ENCODE measurements around the gene CFAP74.
A peak's percentile ranks its signal among the peaks of the same experiment; 100 is the strongest.

Gene CFAP74

DNA sequence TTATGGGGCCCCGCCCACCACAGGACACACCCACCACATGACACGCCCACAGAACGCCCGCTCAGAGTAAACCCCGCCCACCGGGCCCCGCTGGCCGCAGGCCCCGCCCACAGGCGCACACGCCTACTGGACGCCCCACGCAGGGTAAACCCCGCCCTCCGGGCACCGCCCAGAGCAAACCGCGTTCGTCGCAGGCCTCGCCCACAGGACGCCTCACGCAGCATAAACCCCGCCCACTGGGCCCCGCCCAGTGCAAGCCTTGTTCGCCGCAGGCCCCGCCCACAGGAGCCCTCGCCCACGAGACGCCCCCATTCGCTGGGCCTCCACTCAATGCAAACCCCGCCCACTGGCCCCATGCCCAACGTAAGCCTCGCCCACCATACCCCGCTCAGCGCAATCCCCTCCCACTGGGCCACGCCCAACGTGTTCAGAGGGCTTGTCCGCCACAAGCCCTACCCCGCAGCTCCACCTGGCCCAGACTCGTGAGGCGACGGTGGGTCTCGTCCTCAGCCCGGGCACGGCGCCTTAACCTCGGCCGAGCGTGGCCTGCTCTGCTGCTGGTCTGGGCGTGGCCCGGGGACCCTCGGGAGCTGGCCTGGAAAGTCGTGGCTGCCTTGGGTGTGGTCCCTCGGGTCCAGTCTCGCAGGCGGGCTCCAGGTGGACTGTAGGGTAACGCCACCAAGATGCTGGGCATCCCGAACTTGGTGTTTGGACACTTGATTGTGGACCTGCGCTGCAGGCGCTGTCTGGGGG, 84.1 kb downstream of the CFAP74 start:
- Histone ChIP-seq H3K9ac (ENCODE audit: low read length) (no peak overlapping the region), H3K36me3 (ENCODE audit: insufficient read depth, low read length) (no peaks in the 10 kb centered on the region), H3K27me3 (ENCODE audit: control insufficient read depth in 1 of 2, insufficient read depth in 2 of 2, low read length in 2 of 2) (no peaks in the 10 kb centered on the region), H3K9me3 (ENCODE audit: low read length) (no peaks in the 10 kb centered on the region), H3K4me1 (ENCODE audit: insufficient read depth, low read length) (peaks cover 9% of the 10 kb centered on the region), H3K27ac (ENCODE audit: low read depth, low read length) (no peak overlapping the region), H3K4me3 (ENCODE audit: low read depth in 1 of 2, low read length in 2 of 2) (peak overlapping the region; percentile 27 to 45)

DNA sequence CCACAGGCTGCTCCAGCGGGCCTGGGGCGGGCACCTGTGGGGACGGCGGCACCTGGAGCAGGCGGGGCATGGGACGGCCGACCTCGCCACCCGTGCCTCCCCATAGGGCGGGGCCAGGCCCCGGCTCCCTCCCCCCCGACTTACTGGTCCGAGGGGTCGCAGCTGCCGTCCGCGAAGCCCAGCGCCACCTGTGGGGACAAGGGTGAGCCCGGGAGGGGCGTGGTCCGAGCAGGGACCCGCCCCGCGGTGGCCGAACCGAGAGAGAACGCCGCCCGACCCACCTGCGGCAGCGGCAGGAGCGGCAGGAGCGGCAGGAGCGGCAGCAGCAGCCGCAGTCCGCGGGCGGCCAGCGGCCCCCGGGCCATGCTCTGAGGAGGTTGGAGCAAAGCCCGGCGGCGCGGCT, 84.7 kb downstream of the CFAP74 start, which contains the start of gene TMEM52:
TSS of gene TMEM52 (minus strand) at position 379 of the 403 bp plus-strand sequence. CDS start at position 365, 14 bp downstream.
- no peaks in the 10 kb centered on the region for H3K27me3 ChIP-seq (ENCODE audit: control insufficient read depth in 1 of 2, insufficient read depth in 2 of 2, low read length in 2 of 2)
- H3K36me3 ChIP-seq (ENCODE audit: insufficient read depth, low read length): no peaks in the 10 kb centered on the region
- H3K4me1 ChIP-seq (ENCODE audit: insufficient read depth, low read length): peaks cover 9% of the 10 kb centered on the region
- H3K9ac ChIP-seq (ENCODE audit: low read length): no peak within 1 kb of the TSS
- H3K9me3 ChIP-seq (ENCODE audit: low read length): no peaks in the 10 kb centered on the region
- H3K27ac ChIP-seq (ENCODE audit: low read depth, low read length): no peak within 1 kb of the TSS
- peak within 1 kb of the TSS; percentile 42 to 45 for H3K4me3 ChIP-seq (ENCODE audit: low read depth in 1 of 2, low read length in 2 of 2)

DNA sequence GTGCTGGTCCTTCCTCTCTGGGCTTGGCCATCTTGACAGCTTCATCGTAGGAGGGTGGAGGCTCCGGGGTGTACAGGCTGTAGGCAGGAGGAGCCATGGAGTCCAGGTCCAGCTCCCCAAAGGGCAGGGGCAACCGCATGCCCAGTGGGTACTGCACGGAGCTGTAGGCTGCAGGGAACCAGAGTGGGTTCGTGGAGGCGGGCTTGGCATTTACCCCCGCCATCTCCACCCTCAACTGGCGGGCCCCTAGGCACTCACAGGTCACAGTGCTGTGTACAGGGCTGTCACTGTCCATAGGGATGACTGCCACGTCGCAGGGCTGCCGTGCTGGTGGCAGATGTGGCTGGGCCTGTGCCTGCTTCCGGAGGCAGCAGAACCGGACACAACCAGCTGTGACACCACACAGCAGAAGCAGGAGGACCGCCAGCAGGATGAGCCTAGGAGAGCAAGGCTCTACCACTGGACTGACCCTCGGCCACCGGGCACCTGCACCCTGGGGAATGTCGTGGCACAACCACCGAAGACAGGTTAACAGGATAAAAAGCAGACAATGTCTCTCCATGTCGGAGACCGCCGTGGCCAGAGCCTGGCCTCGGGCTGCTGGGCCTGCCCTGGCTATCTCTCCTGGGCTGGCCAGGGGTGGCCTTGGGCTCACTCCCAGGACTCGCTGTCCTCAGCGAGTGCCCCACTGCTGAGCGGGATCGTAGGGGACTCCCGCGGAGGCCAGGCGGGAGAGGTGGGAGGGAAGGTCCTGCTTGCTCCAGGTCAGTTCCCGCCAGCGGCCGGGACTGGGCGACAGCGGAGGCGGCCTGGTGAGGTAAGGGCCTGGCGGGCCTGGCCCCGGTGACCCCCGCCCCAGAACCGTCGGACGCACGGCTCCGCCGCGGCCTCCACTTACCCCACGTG, 85.3 kb downstream of the CFAP74 start:
- Histone ChIP-seq H3K36me3 (ENCODE audit: insufficient read depth, low read length) (no peaks in the 10 kb centered on the region), H3K27me3 (ENCODE audit: control insufficient read depth in 1 of 2, insufficient read depth in 2 of 2, low read length in 2 of 2) (no peaks in the 10 kb centered on the region), H3K4me3 (ENCODE audit: low read depth in 1 of 2, low read length in 2 of 2) (peak overlapping the region; percentile 42 to 45), H3K27ac (ENCODE audit: low read depth, low read length) (no peak overlapping the region), H3K4me1 (ENCODE audit: insufficient read depth, low read length) (peaks cover 9% of the 10 kb centered on the region), H3K9ac (ENCODE audit: low read length) (no peak overlapping the region), H3K9me3 (ENCODE audit: low read length) (no peaks in the 10 kb centered on the region)

DNA sequence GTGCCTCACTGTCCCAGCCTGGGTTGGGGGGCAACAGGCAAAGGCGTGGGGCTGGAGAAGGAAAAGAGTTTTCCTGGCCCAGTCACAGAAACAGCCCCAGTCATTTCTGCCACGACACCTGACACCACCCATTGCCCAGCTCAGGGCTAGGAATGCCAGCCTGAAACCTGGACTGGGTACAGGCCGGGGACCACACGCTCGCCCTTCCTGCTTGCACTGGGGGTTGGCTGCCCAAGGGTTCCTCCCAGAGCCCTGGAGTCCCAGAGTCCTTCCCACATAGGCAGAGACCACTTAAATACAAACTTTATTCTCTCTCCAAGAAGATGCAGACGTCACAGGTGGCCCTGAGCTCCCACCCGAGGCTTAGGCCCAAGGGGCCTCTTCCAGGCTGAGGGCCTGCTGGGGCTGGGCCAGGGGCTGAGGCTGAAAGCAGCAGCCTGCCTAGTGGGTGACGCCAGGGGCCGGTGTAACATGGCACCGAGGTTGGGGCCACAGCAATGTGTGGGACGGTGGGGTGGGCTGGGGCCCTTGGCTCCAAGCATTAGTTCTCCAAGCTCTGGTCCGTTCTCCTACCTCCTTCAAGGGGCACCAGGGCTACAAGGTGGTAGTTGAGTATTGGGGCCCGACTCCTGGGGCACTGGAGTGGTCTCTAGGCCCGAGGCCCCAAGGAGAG, 86.1 kb downstream of the CFAP74 start:
- Histone ChIP-seq H3K27me3 (ENCODE audit: control insufficient read depth in 1 of 2, insufficient read depth in 2 of 2, low read length in 2 of 2) (no peaks in the 10 kb centered on the region), H3K36me3 (ENCODE audit: insufficient read depth, low read length) (no peaks in the 10 kb centered on the region), H3K9ac (ENCODE audit: low read length) (no peak overlapping the region), H3K27ac (ENCODE audit: low read depth, low read length) (no peak overlapping the region), H3K4me3 (ENCODE audit: low read depth in 1 of 2, low read length in 2 of 2) (no peak overlapping the region), H3K4me1 (ENCODE audit: insufficient read depth, low read length) (peaks cover 9% of the 10 kb centered on the region), H3K9me3 (ENCODE audit: low read length) (no peaks in the 10 kb centered on the region)

DNA sequence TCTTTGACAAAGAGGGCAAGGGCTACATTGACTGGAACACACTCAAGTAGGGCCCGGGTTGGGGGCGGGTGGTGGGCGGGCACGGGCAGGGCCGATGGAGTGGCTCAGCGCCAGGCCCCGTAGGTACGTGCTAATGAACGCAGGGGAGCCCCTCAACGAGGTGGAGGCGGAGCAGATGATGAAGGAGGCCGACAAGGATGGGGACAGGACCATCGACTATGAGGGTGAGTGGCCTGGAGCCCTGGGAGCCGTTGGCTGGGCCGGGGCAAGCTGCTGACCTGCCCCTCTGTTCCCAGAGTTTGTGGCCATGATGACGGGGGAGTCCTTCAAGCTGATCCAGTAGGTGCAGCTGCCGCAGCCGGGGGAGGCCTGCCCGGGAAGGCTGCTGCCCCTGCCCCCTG, 86.7 kb downstream of the CFAP74 start:
- no peaks in the 10 kb centered on the region for H3K27me3 ChIP-seq (ENCODE audit: control insufficient read depth in 1 of 2, insufficient read depth in 2 of 2, low read length in 2 of 2)
- no peak overlapping the region for H3K4me3 ChIP-seq (ENCODE audit: low read depth in 1 of 2, low read length in 2 of 2)
- H3K9me3 ChIP-seq (ENCODE audit: low read length): no peaks in the 10 kb centered on the region
- no peaks in the 10 kb centered on the region for H3K36me3 ChIP-seq (ENCODE audit: insufficient read depth, low read length)
- peaks cover 9% of the 10 kb centered on the region for H3K4me1 ChIP-seq (ENCODE audit: insufficient read depth, low read length)
- no peak overlapping the region for H3K27ac ChIP-seq (ENCODE audit: low read depth, low read length)
- no peak overlapping the region for H3K9ac ChIP-seq (ENCODE audit: low read length)

DNA sequence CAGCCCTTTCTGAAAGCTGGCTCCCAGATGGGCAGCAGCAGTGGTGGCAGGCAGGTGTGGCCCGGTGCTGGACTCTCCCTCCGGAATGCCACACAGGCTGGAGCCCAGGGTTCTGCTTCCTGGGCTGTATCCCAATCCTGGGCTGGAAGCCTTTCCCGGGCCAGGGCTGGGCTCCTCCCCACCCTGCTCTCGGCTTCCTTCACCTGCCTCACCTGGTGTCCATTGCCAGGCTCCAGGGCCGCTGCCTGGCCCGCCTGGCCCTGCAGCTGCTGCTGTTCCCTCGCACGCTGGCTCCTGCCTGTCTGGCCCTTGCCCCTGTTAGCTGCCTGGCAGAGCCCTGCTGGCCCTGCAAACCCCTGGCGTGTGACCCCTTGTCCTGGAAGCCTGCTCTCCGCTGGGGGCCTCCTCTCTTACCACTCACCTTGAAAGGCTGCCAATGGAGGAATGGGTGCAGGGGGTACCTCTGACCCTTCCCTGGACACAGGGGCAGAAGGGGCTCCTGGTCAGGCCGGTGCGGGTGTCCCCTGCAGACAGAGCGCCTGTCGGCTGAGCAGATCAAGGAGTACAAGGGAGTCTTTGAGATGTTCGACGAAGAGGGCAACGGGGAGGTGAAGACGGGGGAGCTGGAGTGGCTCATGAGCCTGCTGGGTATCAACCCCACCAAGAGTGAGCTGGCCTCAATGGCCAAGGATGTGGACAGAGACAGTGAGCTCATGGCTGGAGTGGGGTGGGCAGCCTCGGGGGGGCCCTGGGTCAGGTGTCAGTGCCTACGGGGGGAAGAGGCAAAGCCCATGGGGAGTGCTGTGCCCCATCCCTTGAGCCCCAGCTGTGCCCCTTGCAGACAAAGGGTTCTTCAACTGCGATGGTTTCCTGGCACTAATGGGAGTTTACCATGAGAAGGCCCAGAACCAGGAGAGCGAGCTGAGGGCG, 87.4 kb downstream of the CFAP74 start:
- H3K9ac ChIP-seq (ENCODE audit: low read length): no peak overlapping the region
- no peak overlapping the region for H3K4me3 ChIP-seq (ENCODE audit: low read depth in 1 of 2, low read length in 2 of 2)
- no peaks in the 10 kb centered on the region for H3K36me3 ChIP-seq (ENCODE audit: insufficient read depth, low read length)
- peaks cover 9% of the 10 kb centered on the region for H3K4me1 ChIP-seq (ENCODE audit: insufficient read depth, low read length)
- no peak overlapping the region for H3K27ac ChIP-seq (ENCODE audit: low read depth, low read length)
- H3K9me3 ChIP-seq (ENCODE audit: low read length): no peaks in the 10 kb centered on the region
- H3K27me3 ChIP-seq (ENCODE audit: control insufficient read depth in 1 of 2, insufficient read depth in 2 of 2, low read length in 2 of 2): no peaks in the 10 kb centered on the region

DNA sequence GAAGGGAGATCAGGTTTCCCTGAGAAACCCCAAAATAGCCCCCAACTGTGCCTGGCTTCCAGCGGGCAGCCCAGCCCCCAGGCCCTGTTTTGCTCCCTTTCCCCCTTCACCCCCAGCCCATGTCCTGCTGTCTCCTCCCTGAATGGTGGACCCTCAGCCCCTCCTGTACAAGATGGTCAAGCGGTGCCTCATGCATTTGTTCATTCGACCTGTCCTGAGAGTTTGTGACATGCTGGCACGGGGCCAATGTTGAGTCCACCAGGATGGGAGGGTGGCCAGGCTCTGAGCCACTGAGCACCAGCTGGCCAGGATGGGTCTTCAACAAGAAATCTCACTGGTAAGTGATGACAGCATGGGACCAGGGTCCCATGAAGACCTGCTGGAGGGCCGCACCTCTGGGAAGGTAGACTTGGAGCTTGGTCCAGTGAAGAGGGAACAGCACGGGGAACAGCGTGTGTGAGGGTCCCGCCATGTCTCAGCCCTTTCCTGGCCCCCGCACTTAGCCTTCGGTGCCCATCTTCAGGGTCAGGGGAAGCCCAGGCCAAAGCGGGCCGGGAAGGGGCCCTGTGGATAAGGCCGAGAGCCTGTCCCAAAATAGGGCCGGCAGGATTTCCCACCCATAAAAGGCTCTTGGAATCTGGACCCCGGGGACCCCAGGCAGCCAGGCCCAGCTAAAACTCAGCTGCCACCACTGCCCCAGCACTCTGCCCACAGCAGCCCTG, 88.5 kb downstream of the CFAP74 start, which contains the start of gene CALML6:
TSS of gene CALML6 (plus strand) at position 290 of the 722 bp plus-strand sequence. CDS start at position 311, 21 bp downstream.
- no peaks in the 10 kb centered on the region for H3K36me3 ChIP-seq (ENCODE audit: insufficient read depth, low read length)
- no peaks in the 10 kb centered on the region for H3K27me3 ChIP-seq (ENCODE audit: control insufficient read depth in 1 of 2, insufficient read depth in 2 of 2, low read length in 2 of 2)
- no peak within 1 kb of the TSS for H3K9ac ChIP-seq (ENCODE audit: low read length)
- H3K9me3 ChIP-seq (ENCODE audit: low read length): no peaks in the 10 kb centered on the region
- H3K4me3 ChIP-seq (ENCODE audit: low read depth in 1 of 2, low read length in 2 of 2): no peak within 1 kb of the TSS
- H3K4me1 ChIP-seq (ENCODE audit: insufficient read depth, low read length): peaks cover 9% of the 10 kb centered on the region
- no peak within 1 kb of the TSS for H3K27ac ChIP-seq (ENCODE audit: low read depth, low read length)

DNA sequence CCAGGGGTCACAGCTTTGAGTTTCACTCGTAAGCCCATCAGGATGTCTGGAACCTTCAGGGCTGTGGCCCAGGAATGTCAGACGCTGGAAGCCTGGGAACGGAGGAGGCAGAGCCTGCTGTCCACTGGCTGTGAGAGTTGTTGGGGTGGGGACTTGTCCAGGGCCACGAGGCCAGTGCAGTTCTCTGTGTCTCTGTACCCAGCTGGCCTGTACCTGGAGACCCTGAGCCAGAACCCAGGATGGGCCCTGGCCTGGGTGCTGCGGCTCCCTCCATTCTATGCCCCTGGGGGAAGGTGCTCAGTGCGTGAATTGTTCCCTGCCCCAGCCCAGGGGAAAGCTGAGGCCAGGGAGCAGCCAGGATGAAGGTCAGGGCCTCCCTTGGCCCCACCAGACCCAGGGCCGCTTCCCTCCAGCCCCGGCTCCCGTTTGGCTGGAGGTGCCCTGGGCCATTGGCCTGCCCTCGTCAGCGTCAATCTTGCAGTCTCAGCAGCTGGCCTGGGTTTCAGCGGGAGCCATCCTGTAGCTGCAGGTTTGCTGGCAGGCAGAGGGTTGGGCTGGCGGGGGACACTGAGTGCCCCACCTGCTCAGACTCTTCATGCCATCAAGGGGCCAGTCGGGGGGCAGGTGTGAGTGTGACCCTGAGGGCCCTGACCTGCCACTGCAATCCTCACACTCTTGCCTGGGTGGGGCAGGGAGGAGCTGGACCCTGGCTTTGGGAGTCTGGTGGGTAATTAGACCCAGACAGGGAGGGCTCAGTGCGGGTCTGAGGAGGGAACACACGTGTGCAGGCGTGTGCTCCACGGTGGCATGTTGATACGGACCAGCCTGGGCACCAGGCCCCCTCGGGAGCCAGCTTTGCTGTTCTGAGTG, 89.2 kb downstream of the CFAP74 start:
- Histone ChIP-seq H3K4me3 (ENCODE audit: low read depth in 1 of 2, low read length in 2 of 2) (no peak overlapping the region), H3K9me3 (ENCODE audit: low read length) (no peaks in the 10 kb centered on the region), H3K27me3 (ENCODE audit: control insufficient read depth in 1 of 2, insufficient read depth in 2 of 2, low read length in 2 of 2) (no peaks in the 10 kb centered on the region), H3K27ac (ENCODE audit: low read depth, low read length) (no peak overlapping the region), H3K4me1 (ENCODE audit: insufficient read depth, low read length) (peaks cover 15% of the 10 kb centered on the region), H3K9ac (ENCODE audit: low read length) (no peak overlapping the region), H3K36me3 (ENCODE audit: insufficient read depth, low read length) (no peaks in the 10 kb centered on the region)

DNA sequence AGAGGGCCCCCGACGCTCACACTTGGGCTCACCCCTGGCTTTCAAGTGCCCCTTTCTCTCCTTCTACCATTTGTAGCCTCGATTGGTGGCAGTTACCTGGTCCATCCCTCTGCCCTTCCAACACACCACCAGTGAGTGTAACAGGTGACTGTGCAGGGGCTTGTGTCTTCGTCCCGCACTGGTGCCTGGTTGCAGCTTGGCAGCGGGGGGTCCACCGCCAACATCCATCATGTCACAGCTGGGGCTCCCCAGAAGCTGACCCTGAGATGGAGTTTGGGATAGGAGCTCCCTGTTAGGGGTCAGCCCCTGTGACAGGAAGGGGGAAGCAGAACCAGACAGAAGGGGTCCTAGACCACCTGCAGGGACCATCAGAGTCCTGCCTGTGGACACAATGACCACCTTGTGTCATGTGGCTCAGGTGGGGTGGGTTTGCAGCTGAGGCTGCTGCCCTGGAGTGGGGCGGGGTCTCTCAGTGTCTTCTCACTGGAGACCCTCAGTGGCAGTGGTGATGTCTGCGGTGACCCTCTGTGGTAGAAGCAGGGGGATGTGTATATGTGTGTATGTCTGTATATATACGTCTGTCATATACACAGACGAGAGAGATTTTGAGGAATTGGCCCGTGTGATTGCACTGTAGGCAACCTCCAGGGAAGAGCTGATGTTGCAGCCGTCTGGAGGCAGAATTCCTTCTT, 92.1 kb downstream of the CFAP74 start:
- Histone ChIP-seq H3K9ac (ENCODE audit: low read length) (no peak overlapping the region), H3K27ac (ENCODE audit: low read depth, low read length) (no peak overlapping the region), H3K27me3 (ENCODE audit: control insufficient read depth in 1 of 2, insufficient read depth in 2 of 2, low read length in 2 of 2) (no peaks in the 10 kb centered on the region), H3K36me3 (ENCODE audit: insufficient read depth, low read length) (no peaks in the 10 kb centered on the region), H3K9me3 (ENCODE audit: low read length) (no peaks in the 10 kb centered on the region), H3K4me1 (ENCODE audit: insufficient read depth, low read length) (peaks cover 12% of the 10 kb centered on the region), H3K4me3 (ENCODE audit: low read depth in 1 of 2, low read length in 2 of 2) (no peak overlapping the region)
